Fibroblast of lung (primary cell): ENCODE results near the gene TMTC2. TPM values are rescaled to one million over a fixed set of nuclear protein-coding genes. Genes with fewer than 3 reads are reported as not detected.

Experiments used
- DNase-seq, 2 donors: peaks; one replicate each; pipeline versions ENCODE4 v3.0.0 to v3.0.0-alpha.2; 2010; ENCODE audit warnings: low read depth in 2 of 2
- H2AFZ ChIP-seq: 2 replicates; pipeline ENCODE4 v1.5.1; 2012; ENCODE audit warnings: low read length, control low read depth, inconsistent platforms
- H3K27ac ChIP-seq: 2 replicates; pipeline ENCODE4 v1.5.1; 2011; ENCODE audit warnings: low read length, control low read depth; ENCODE audit not compliant: insufficient read depth
- H3K27me3 ChIP-seq: 2 replicates; pipeline ENCODE4 v1.5.1; 2011; ENCODE audit warnings: mild to moderate bottlenecking, low read length; ENCODE audit not compliant: control insufficient read depth, insufficient read depth
- H3K36me3 ChIP-seq: 2 replicates; pipeline ENCODE4 v1.5.1; 2011; ENCODE audit warnings: low read length; ENCODE audit not compliant: control insufficient read depth, insufficient read depth
- H3K4me1 ChIP-seq: 2 replicates; pipeline ENCODE4 v1.5.1; 2011; ENCODE audit warnings: low read length; ENCODE audit not compliant: control insufficient read depth, insufficient read depth; ENCODE audit errors: extremely low read depth
- H3K4me2 ChIP-seq: 2 replicates; pipeline ENCODE4 v1.5.1; 2011; ENCODE audit warnings: low read length, control low read depth; ENCODE audit not compliant: insufficient read depth; ENCODE audit errors: extremely low read depth
- H3K4me3 ChIP-seq, 4 experiments: fragments of 200-600 bp in 1 of 4; sonication (generic) in 1 of 4; replicated peaks in 1 of 4; 2 replicates each; pipeline ENCODE4 v1.5.1; 2011 to 2016; ENCODE audit warnings: low read length in 4 of 4, low read depth in 3 of 4, mild to moderate bottlenecking in 3 of 4, control low read depth in 2 of 4, inconsistent platforms in 1 of 4, mixed read lengths in 1 of 4; ENCODE audit not compliant: insufficient read depth in 1 of 4; ENCODE audit errors: control extremely low read depth in 1 of 4
- H3K79me2 ChIP-seq: 2 replicates; pipeline ENCODE4 v1.5.1; 2012; ENCODE audit warnings: mild to moderate bottlenecking, low read length, inconsistent platforms; ENCODE audit not compliant: control insufficient read depth, insufficient read depth
- H3K9ac ChIP-seq: 2 replicates; pipeline ENCODE4 v1.5.1; 2011; ENCODE audit warnings: mild to moderate bottlenecking, low read length, control low read depth; ENCODE audit not compliant: insufficient read depth
- H3K9me3 ChIP-seq: 2 replicates; pipeline ENCODE4 v1.5.1; 2012; ENCODE audit warnings: low read depth, low read length; ENCODE audit not compliant: control insufficient read depth, insufficient read depth
- H4K20me1 ChIP-seq: 2 replicates; pipeline ENCODE4 v1.5.1; 2011; ENCODE audit warnings: low read length; ENCODE audit not compliant: control insufficient read depth, insufficient read depth; ENCODE audit errors: extremely low read depth
- CTCF ChIP-seq, 2 donors: IDR thresholded peaks in 1 of 2; conservative IDR thresholded peaks in 1 of 2; 1 replicate in 1 of 2; 2 replicates in 1 of 2; pipeline ENCODE4 v1.5.1; 2011 to 2012; ENCODE audit warnings: low read length in 2 of 2, control low read depth in 1 of 2, inconsistent platforms in 1 of 2, low read depth in 1 of 2, mild to moderate bottlenecking in 1 of 2
- EZH2 ChIP-seq: IDR thresholded peaks from 2 replicates; pipeline ENCODE4 v1.5.1; 2012; ENCODE audit warnings: low read length, control low read depth, mild to moderate bottlenecking; ENCODE audit errors: missing control alignments
- polyA plus RNA-seq, 2 donors: library from polyadenylated mRNA; depleted of rRNA in 1 of 2; stranded (reverse) in 1 of 2; unstranded in 1 of 2; fragments of >200 nt; gene quantifications; 2 replicates each; pipeline ENCODE4 v1.2.1, GENCODE V29; 2011 to 2012; ENCODE audit warnings: missing spikeins in 1 of 2
- total RNA-seq: library from RNA; depleted of rRNA; stranded (reverse); fragments of >200 nt; gene quantifications from 2 replicates; pipeline ENCODE4 v1.2.1, GENCODE V29; 2014

The TMTC2 gene
- total and polyA plus RNA-seq, 2 donors (not counting 1 experiment from before 2014, with no cell fraction given), result 3.5 to 9.7 TPM

- Histone ChIP-seq H2AFZ (no peak overlapping the region), H3K36me3 (no peaks in the 10 kb centered on the region), H3K9ac (no peak overlapping the region), H3K4me2 (no peak overlapping the region), H3K79me2 (no peaks in the 10 kb centered on the region), H3K4me3 (no peak overlapping the region), H4K20me1 (no peaks in the 10 kb centered on the region), H3K4me1 (no peaks in the 10 kb centered on the region), H3K9me3 (no peaks in the 10 kb centered on the region), H3K27ac (no peak overlapping the region), H3K27me3 (no peaks in the 10 kb centered on the region)
- no peak for DNase-seq
- no peak for TF ChIP-seq CTCF (conservative IDR thresholded peaks at IDR 0.05 in 1 of 2, IDR thresholded peaks at IDR 0.05 in 1 of 2; ENCODE audit: low read depth in 1 of 2, low read length in 2 of 2)
- TF ChIP-seq EZH2, result no peak
Measured at GRCh38 chr12:83153177-83153576, 466.5 kb downstream of the TMTC2 start.

- H4K20me1 ChIP-seq, result no peaks in the 10 kb centered on the region
- no peak overlapping the region for H3K4me3 ChIP-seq
- no peak overlapping the region for H3K9ac ChIP-seq
- TF ChIP-seq EZH2, result no peak
- TF ChIP-seq CTCF (conservative IDR thresholded peaks at IDR 0.05 in 1 of 2, IDR thresholded peaks at IDR 0.05 in 1 of 2; ENCODE audit: low read depth in 1 of 2, low read length in 2 of 2), result no peak
- H3K4me1 ChIP-seq, result no peaks in the 10 kb centered on the region
- no peaks in the 10 kb centered on the region for H3K36me3 ChIP-seq
- no peak for DNase-seq
- H3K27me3 ChIP-seq, result no peaks in the 10 kb centered on the region
- no peak overlapping the region for H2AFZ ChIP-seq
- H3K79me2 ChIP-seq, result no peaks in the 10 kb centered on the region
- H3K27ac ChIP-seq, result no peak overlapping the region
- no peak overlapping the region for H3K4me2 ChIP-seq
- H3K9me3 ChIP-seq, result no peaks in the 10 kb centered on the region
Measured at GRCh38 chr12:83156815-83157214, 470.1 kb downstream of the TMTC2 start.

GRCh38 chr12:83157604-83158003 lies 470.9 kb downstream of the TMTC2 start:
- no peak overlapping the region for H3K4me2 ChIP-seq
- H3K9ac ChIP-seq, result no peak overlapping the region
- no peaks in the 10 kb centered on the region for H4K20me1 ChIP-seq
- H3K79me2 ChIP-seq, result no peaks in the 10 kb centered on the region
- no peak for DNase-seq
- TF ChIP-seq EZH2, result no peak
- no peak for TF ChIP-seq CTCF (conservative IDR thresholded peaks at IDR 0.05 in 1 of 2, IDR thresholded peaks at IDR 0.05 in 1 of 2; ENCODE audit: low read depth in 1 of 2, low read length in 2 of 2)
- H3K27me3 ChIP-seq, result no peaks in the 10 kb centered on the region
- no peak overlapping the region for H3K27ac ChIP-seq
- no peaks in the 10 kb centered on the region for H3K36me3 ChIP-seq
- H3K4me3 ChIP-seq, result no peak overlapping the region
- no peak overlapping the region for H2AFZ ChIP-seq
- H3K9me3 ChIP-seq, result no peaks in the 10 kb centered on the region
- no peaks in the 10 kb centered on the region for H3K4me1 ChIP-seq
